GF-D8 (cell line): Measurements from ENCODE around the gene URGCP.
"Not testable (repeated sequence)": the region's sequence is repeated elsewhere in the genome, so short reads cannot be mapped to it uniquely, and the experiment has no call there.

Experiments
- DNase-seq: peaks from one replicate; lab custom pipeline; 2025; lab: John Stamatoyannopoulos, UW

The URGCP gene

GRCh38 chr7:43921423-43921822, 15.0 kb upstream of the URGCP start:
- DNase-seq = no peak

DNA sequence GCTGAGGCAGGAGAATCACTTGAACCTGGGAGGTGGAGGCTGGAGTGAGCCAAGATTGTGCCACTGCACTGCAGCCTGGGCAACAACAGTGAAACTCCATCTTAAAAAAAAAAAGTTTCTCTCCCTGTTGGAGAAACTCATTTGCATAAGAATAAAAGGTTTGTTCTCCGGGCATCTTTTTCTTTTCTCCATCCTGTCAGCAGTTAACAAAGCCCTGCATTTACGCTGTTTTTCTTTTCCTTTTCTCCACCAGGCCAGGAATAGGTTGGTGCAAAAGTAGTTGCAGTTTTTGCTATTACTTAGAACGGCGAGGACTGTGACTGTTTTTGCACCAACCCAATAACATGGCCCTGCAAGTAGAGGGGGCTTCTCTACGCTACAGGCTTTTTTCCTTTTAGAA, 9.5 kb upstream of the URGCP start:
- DNase-seq = no peak

GRCh38 chr7:43914795-43915194, 8.4 kb upstream of the URGCP start:
- no peak for DNase-seq

DNA sequence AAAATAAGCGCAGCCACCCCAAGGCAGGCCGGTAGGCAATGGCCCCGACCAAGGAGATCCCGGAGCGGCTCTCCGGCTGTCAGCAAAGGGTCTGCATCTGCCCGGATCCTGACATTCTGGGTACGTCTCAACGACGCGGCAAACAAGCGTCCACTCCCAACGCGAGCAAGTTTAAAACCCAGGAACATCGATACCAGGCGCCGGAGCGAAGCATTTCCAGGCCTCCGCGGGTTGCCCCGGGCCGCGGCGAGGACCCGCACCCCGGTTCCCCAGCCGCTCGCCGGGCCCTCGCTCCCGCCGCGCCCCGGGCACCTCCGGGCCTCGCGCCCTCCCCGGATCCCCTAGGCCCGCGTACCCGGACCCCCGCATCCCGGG, 453 bp downstream of the URGCP start:
- DNase-seq = no peak

- no peak for DNase-seq
Observed at GRCh38 chr7:43905209-43905946, 1.0 kb downstream of the URGCP start.

- no peak for DNase-seq
Observed at GRCh38 chr7:43904533-43905208, 1.7 kb downstream of the URGCP start.

- no peak for DNase-seq
Observed at GRCh38 chr7:43902542-43903054, 3.8 kb downstream of the URGCP start.

GRCh38 chr7:43898571-43898970, 7.8 kb downstream of the URGCP start:
- DNase-seq = not testable (repeated sequence)

- DNase-seq = no peak
Observed at GRCh38 chr7:43895847-43896415, 10.5 kb downstream of the URGCP start.

- DNase-seq = no peak
Observed at GRCh38 chr7:43891069-43891955, 15.1 kb downstream of the URGCP start.

- no peak for DNase-seq
Observed at GRCh38 chr7:43890468-43890867, 15.9 kb downstream of the URGCP start.

GRCh38 chr7:43888993-43889945, 17.1 kb downstream of the URGCP start:
- no peak for DNase-seq

- DNase-seq = no peak
Observed at GRCh38 chr7:43884617-43885016, 21.8 kb downstream of the URGCP start.

DNA sequence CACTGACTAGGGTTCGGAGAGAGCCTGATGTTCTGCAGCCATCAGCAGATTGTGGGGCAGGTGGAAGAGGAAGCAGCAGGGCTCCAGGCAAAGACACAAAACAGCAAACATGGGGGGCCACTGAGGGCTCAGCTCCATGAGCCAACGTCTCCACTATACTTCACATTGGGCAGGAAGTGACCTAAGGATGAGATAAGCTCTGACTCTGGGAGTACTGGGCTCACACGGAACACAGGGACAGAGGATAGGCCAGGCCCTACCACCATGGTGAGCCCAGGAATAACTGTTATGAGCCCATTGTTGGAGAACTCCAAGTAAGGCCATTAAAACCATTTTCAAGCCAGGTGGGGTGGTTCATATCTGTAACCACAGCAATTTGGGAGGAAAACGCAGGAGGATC, 22.2 kb downstream of the URGCP start:
- no peak for DNase-seq

- DNase-seq = no peak
Observed at GRCh38 chr7:43880596-43880995, 25.8 kb downstream of the URGCP start.

DNA sequence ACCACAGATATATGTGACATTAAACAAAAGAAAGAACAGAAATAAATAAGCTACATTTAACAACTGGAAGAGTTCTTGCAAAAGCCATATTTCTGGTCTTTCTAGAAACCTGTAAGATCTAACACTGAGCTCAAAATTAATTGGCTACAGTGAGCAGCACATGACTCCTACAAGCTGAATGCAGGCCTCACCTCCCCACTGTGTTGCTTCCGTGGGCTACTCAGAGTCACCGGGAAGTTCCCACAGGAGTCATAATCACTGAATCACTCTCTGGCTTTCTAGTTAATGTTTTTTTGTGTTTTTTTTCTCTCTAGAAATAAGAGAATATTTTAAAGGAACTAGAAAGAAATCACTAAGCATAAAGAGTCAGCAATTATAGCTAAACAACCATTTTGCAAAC, 26.9 kb downstream of the URGCP start:
- DNase-seq = no peak

- no peak for DNase-seq
Observed at GRCh38 chr7:43878867-43879266, 27.5 kb downstream of the URGCP start.

DNA sequence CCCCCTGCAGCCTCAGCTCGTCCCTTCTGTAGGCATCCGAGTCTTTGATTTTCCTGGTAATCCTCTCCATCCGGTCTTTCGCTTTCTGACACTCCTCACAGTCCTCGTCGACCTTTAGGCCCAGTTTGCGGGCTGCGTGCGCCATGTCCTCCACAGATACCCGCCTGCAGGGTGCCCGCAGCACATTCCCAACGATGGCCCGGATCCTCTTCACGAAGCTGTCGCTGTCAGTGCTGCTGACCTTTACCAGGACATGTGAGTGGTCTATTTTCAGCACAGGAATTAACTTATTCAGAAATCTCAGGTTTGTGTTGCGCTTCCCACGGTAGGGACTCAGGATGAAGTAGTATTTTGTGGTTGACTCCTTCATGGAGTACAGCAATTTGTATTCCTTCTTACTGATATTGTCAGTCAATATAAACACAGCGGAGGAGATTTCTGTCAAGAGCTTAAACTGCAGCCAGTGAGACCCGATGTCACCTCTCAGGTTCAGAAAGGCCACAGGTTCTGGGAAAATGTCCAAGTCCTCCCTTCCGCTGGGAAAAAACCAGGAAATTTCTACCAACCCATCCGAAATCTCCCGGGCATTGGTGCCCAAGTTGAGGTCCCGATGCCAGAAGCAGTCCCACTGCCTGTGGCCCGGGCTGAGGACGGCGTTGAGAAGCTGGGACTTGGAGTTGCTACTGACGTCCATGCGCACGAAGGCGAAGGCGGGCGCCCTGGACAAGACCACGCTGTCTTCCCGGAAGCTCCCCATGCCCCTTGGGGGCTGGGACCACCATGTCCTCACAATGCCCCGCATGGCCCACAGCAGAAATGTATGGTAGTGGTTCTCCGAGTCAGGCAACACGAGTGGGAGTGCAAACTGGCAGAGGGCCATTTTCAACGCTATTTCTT, 28.2 kb downstream of the URGCP start:
- no peak for DNase-seq

DNA sequence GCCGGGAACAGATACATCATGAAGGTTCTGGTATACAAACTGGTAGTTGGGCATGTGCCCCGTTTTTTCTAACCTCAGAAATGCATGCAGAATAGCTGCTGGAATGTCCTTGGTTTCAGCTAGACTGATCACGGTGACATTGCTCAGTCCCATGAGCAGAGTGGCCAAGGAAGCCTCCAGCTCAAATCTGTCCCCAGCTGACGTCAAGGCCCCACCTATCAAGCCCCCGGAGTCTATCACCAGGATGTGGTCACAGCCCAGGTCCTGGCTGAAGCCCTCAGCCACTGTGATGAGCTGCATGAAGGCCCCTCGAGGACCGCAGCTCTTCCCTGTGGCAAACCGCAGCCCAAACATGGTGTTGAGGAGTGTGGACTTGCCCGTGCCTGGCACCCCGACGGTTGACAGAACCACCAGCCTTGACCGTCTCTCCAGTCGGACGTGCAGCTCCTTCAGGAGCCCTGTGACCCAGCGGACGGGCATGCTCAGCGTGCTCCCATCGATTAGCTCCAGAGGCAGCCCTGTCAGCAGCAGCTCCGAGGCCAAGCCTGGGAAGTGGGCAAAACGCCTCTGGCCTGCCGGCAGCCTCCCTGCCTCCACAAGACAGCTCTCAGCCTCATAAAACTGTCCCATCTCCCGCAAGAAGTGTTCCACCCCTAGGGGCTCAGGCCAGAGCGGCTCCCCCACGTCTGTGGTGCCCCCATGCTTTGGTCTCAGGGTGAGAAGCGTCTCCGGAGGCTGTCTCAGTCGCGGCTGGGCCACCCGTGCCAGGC, 29.2 kb downstream of the URGCP start:
- DNase-seq = no peak
